HG03442 (cell line): ENCODE results near the gene VAC14.

Experiments used
- ATAC-seq: cut with Tn5 transposase; IDR thresholded peaks from one replicate; pipeline ENCODE4 v1.9.1; 2021; ENCODE audit warnings: mild to moderate bottlenecking, moderate library complexity; ENCODE audit not compliant: unreplicated experiment

The VAC14 gene

GRCh38 chr16:70765491-70765890 lies 35.5 kb downstream of the VAC14 start:
- ATAC-seq = no peak

- no peak for ATAC-seq
These were observed 36.3 kb downstream of the VAC14 start for GRCh38 chr16:70764632-70765031.

- ATAC-seq = no peak
These were observed 40.7 kb downstream of the VAC14 start for GRCh38 chr16:70760221-70760620.

- no peak for ATAC-seq
These were observed 41.3 kb downstream of the VAC14 start for GRCh38 chr16:70759666-70760065.

- no peak for ATAC-seq
These were observed 42.2 kb downstream of the VAC14 start for GRCh38 chr16:70758786-70759185.

- ATAC-seq = no peak
These were observed 43.8 kb downstream of the VAC14 start for GRCh38 chr16:70757183-70757582.

GRCh38 chr16:70756071-70756470 lies 44.9 kb downstream of the VAC14 start:
- ATAC-seq = no peak

- no peak for ATAC-seq
These were observed 45.9 kb downstream of the VAC14 start for GRCh38 chr16:70754851-70755600.

- ATAC-seq = no peak
These were observed 46.6 kb downstream of the VAC14 start for GRCh38 chr16:70754371-70754770.

- no peak for ATAC-seq
These were observed 47.1 kb downstream of the VAC14 start for GRCh38 chr16:70753694-70754325.

GRCh38 chr16:70753228-70753627 lies 47.7 kb downstream of the VAC14 start:
- no peak for ATAC-seq

GRCh38 chr16:70752426-70752825 lies 48.5 kb downstream of the VAC14 start:
- no peak for ATAC-seq

GRCh38 chr16:70751593-70751992 lies 49.4 kb downstream of the VAC14 start:
- no peak for ATAC-seq

GRCh38 chr16:70750893-70751467 lies 50.0 kb downstream of the VAC14 start:
- ATAC-seq = no peak

- ATAC-seq = no peak
These were observed 51.0 kb downstream of the VAC14 start for GRCh38 chr16:70749681-70750601.

GRCh38 chr16:70749006-70749678 lies 51.8 kb downstream of the VAC14 start:
- no peak for ATAC-seq

GRCh38 chr16:70747703-70748631 lies 53.0 kb downstream of the VAC14 start:
- ATAC-seq = no peak

GRCh38 chr16:70746708-70747424 lies 54.1 kb downstream of the VAC14 start:
- no peak for ATAC-seq
